Lung microvascular endothelial cell (primary cell): Measurements from ENCODE around the gene ASH1L. TPM values are rescaled to one million over a fixed set of nuclear protein-coding genes. Genes with fewer than 3 reads are reported as not detected.
"Not testable (repeated sequence)": the region's sequence is repeated elsewhere in the genome, so short reads cannot be mapped to it uniquely, and the experiment has no call there.

ENCODE experiments used
- DNase-seq, 2 donors: peaks; one replicate each; pipeline versions ENCODE4 v3.0.0 to v3.0.0-alpha.2; 2010; ENCODE audit warnings: low read depth in 2 of 2
- total RNA-seq: library from RNA; depleted of rRNA; stranded (reverse); fragments of >200 nt; gene quantifications from 2 replicates; pipeline ENCODE4 v1.2.1, GENCODE V29; 2014

ASH1L gene
- total RNA-seq, 1 donor from 2014 or later: 17.9 TPM

- DNase-seq: peak; percentile 14 to 25
These were observed 106.9 kb downstream of the ASH1L start for GRCh38 chr1:155455588-155456195.

GRCh38 chr1:155454096-155454495 is 108.5 kb downstream of the ASH1L start:
- no peak for DNase-seq

- no peak for DNase-seq
These were observed 109.5 kb downstream of the ASH1L start for GRCh38 chr1:155453141-155453540.

GRCh38 chr1:155451199-155451598 is 111.4 kb downstream of the ASH1L start:
- no peak for DNase-seq

GRCh38 chr1:155442431-155442830 is 120.2 kb downstream of the ASH1L start:
- DNase-seq: not testable (repeated sequence)

- no peak for DNase-seq
These were observed 125.2 kb downstream of the ASH1L start for GRCh38 chr1:155437405-155437804.

- DNase-seq: not testable (repeated sequence)
These were observed 128.7 kb downstream of the ASH1L start for GRCh38 chr1:155433831-155434389.

GRCh38 chr1:155433128-155433830 is 129.3 kb downstream of the ASH1L start:
- not testable (repeated sequence) for DNase-seq

- no peak for DNase-seq
These were observed 138.5 kb downstream of the ASH1L start for GRCh38 chr1:155424091-155424490.

GRCh38 chr1:155420788-155421187 is 141.8 kb downstream of the ASH1L start:
- no peak for DNase-seq

- not testable (repeated sequence) for DNase-seq
These were observed 150.8 kb downstream of the ASH1L start for GRCh38 chr1:155411840-155412239.

GRCh38 chr1:155410931-155411330 is 151.7 kb downstream of the ASH1L start:
- no peak for DNase-seq

GRCh38 chr1:155396874-155397476 is 165.6 kb downstream of the ASH1L start:
- DNase-seq: no peak

GRCh38 chr1:155392898-155393411 is 169.6 kb downstream of the ASH1L start:
- no peak for DNase-seq

GRCh38 chr1:155389826-155390225 is 172.8 kb downstream of the ASH1L start:
- peak in 1 of 2 donors; percentile 70 for DNase-seq

- not testable (repeated sequence) for DNase-seq
These were observed 176.8 kb downstream of the ASH1L start for GRCh38 chr1:155385836-155386235.

- DNase-seq: no peak
These were observed 179.2 kb downstream of the ASH1L start for GRCh38 chr1:155383406-155383805.

- DNase-seq: peak; percentile 6 to 50
These were observed 182.9 kb downstream of the ASH1L start for GRCh38 chr1:155379631-155380090.

- DNase-seq: no peak
These were observed 183.4 kb downstream of the ASH1L start for GRCh38 chr1:155379180-155379579.

GRCh38 chr1:155360051-155360450 is 202.6 kb downstream of the ASH1L start:
- no peak for DNase-seq

GRCh38 chr1:155352631-155353030 is 210.0 kb downstream of the ASH1L start:
- DNase-seq: no peak

- DNase-seq: no peak
These were observed 219.8 kb downstream of the ASH1L start for GRCh38 chr1:155342842-155343241.
